Amygdala (tissue), 56 donors: ENCODE data around the gene SLC25A19.

Experiments used
- DNase-seq, 56 donors: peaks; one replicate each; lab custom pipeline; 2025; lab: John Stamatoyannopoulos, UW

SLC25A19 gene

GRCh38 chr17:75244133-75244866 lies 44.9 kb downstream of the SLC25A19 start:
- no peak for DNase-seq

GRCh38 chr17:75242461-75243042 lies 46.7 kb downstream of the SLC25A19 start:
- DNase-seq = no peak

- DNase-seq = no peak
These were observed 47.2 kb downstream of the SLC25A19 start for GRCh38 chr17:75241996-75242460.

GRCh38 chr17:75241502-75241901 lies 47.7 kb downstream of the SLC25A19 start:
- DNase-seq = no peak

GRCh38 chr17:75241143-75241430 lies 48.1 kb downstream of the SLC25A19 start:
- DNase-seq = no peak

- peak in 6 of 56 donors; percentile 16 to 28 (median 24) for DNase-seq
These were observed 48.7 kb downstream of the SLC25A19 start for GRCh38 chr17:75240394-75241142.

GRCh38 chr17:75239778-75240393 lies 49.3 kb downstream of the SLC25A19 start:
- no peak for DNase-seq

GRCh38 chr17:75239214-75239613 lies 50.0 kb downstream of the SLC25A19 start:
- no peak for DNase-seq

- peak in 25 of 56 donors; percentile 13 to 54 (median 27) for DNase-seq
These were observed 50.5 kb downstream of the SLC25A19 start for GRCh38 chr17:75238684-75239191.

GRCh38 chr17:75238020-75238580 lies 51.1 kb downstream of the SLC25A19 start:
- no peak for DNase-seq

- no peak for DNase-seq
These were observed 51.9 kb downstream of the SLC25A19 start for GRCh38 chr17:75237100-75238014.

GRCh38 chr17:75232786-75233185 lies 56.4 kb downstream of the SLC25A19 start:
- no peak for DNase-seq

GRCh38 chr17:75231741-75232464 lies 57.3 kb downstream of the SLC25A19 start:
- DNase-seq = no peak

- DNase-seq = no peak
These were observed 58.2 kb downstream of the SLC25A19 start for GRCh38 chr17:75231071-75231470.

- no peak for DNase-seq
These were observed 60.4 kb downstream of the SLC25A19 start for GRCh38 chr17:75228847-75229246.

GRCh38 chr17:75228305-75228704 lies 60.9 kb downstream of the SLC25A19 start:
- peak in 7 of 56 donors; percentile 12 to 56 (median 30) for DNase-seq

- no peak for DNase-seq
These were observed 61.5 kb downstream of the SLC25A19 start for GRCh38 chr17:75227729-75228128.

- no peak for DNase-seq
These were observed 64.2 kb downstream of the SLC25A19 start for GRCh38 chr17:75225016-75225415.
